NCI-H1417 (cell line): ENCODE data around the gene SDK1.

Experiments used
- DNase-seq, 3 experiments: peaks; one replicate each; lab custom pipeline; 2025; lab: John Stamatoyannopoulos, UW

Gene SDK1

DNA sequence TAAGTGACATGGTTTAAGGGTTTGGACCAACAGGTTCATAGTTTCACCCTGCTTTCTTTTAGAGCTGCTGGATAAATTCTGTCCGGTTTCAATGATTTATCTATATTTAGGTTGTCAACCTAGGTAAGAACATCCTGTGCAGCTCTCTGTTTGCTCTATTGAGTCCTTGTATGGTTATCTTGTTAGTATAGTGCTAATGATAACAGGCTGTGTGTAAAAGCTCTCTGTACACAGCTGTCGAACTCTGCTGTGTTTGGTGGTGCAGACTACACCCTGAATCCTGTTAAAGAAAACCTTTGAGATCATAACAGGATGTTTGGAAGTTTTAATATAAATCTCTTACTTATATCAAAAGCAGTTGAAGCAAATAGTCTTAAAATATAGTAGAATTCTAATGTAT, 219.2 kb downstream of the SDK1 start:
- DNase-seq, result peak in 2 of 3 experiments; percentile 37 to 77

DNA sequence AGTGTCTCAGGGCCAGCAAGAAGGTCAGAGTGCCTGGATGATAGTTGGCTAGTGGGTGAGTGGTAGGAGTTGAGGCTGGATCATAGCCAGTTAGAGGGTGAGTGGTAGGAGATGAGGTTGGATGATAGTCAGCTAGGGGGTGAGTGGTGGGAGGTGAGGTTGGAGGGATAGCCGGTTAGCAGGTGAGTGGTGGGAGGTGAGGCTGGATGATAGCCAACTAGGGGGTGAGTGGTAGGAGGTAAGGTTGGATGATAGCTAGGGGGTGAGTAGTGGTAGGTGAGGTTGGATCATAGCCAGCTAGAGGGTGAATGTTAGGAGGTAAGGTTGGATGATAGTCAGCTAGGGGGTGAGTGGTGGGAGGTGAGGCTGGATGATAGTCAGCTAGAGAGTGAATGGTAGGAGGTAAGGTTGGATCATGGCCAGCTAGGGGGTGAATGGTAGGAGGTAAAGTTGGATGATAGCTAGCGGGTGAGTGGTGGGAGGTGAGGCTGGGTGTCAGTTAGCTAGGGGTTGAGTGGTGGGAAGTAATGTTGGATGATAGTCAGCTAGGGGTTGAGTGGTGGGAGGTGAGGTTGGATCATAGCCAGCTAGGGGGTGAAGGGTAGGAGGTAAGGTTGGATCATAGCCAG, 226.6 kb downstream of the SDK1 start:
- DNase-seq, result no peak

DNA sequence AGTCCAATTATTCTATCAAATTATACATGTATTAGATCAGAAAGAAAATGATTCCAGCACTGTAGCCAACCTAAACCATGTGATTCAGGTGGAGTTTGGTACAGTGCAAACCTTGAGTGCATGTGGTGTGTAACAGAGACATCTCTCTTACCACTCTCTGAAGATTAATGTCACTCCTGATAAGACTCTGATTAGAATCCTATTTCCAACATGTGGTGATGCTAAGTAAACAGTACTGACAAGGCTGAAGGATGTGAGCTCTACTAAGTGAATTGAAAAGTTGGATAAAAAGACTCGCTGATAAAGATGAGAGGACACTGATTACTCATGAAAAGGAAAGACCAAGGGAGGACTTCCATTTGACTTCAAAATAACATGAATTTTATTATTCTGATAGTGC, 232.0 kb downstream of the SDK1 start:
- no peak for DNase-seq

DNA sequence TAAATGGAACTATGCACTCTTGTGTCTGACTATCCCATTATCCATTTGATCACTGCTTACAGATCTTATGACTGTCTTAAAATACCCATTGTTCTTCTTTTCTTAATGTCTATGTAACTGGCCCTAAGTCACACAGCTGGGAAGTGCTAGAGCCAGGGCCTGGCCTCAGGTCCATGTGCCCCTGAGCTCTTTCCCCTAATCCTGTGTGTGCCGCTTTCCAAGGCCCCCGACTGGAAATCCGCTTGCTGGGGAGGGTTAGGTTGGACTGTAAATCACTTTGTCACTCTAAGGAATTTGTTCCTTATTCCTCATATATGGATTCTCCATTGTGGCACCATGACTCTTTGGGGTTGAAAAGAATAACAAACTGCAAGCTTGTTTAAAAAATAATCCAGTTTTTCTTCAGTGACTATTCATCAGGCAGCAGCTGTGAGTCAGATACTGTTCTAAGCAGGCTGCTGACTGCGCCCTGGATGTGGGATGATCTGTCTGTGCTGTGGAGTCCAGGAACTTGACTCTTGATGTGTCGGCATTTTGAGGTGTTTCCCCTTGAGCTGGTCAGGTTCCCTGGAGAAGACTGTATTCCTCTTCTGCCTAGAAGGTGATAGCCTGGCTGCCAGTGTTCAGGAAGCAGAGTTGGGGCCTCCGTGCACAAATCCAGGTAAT, 236.3 kb downstream of the SDK1 start:
- DNase-seq, result no peak

DNA sequence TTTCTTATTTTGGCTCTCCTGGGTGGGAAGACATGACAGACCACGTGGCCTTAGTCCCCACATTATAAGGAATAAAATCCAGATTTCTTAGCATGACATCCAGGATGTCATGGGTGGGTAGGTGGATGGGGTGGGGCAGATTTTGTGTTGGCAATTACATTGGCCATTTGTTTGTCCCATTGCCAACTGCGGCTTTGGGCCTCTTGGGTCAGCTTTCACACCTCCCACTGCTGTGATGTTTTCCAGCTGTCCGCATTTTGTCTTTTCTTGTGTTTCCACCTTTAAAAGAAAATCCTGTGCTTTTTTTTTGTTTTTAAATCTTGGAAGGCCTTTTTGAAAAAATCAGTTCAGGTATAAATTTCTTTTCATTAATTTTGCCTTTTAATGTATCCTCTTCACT, 237.0 kb downstream of the SDK1 start:
- no peak for DNase-seq

DNA sequence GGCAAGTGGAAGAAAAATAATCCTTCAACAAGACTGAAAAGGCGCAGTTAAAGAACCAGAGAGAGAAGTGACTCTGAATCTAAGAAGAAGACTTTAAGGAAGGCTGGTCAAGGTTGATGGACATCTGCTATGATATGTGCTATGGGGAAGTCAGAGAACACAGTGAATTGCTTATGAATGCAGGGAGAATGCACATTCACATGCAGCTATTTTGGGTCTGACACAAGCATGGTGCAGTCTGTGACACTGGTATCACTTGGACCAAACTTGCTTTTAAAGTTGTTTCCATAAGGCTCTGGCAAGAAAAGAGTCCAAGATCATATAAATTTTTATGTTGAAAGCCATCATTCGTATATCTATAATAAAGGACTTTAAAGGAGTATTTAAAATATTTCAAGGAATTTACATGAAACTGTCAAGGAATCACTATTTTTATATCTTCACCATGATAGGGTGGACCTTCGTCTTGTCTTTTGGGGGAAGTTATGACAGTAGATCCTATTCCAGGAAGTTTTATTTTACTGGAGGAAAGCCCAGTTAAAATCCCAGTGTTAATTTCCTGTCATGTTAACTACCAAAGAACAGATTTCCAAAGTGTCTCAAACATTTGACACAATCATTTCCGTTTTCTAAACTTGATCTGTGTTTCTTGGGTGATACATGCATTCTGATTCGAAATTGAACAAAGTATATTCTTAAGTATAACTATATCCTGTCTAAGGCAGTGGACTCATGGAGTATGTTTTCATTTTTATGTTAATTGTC, 239.6 kb downstream of the SDK1 start:
- no peak for DNase-seq

DNA sequence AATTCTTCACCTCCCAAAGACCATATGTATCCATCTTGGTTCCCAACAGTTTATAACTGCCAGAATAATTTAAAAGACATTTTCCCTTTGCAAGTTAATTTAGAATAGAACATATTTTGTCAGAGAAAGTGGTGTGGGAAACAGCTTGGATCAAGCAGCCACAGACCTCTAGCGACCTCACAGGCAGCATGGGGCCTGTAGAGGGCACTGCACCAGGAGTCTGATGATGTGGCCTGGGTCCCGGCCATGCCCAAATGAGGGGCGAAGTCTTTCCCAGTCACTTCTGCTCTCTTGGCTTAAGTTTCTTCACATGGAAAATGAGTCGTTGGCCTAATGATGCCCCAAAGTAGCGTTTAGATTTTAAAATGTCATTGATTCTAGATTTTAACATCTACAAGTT, 243.2 kb downstream of the SDK1 start:
- no peak for DNase-seq

DNA sequence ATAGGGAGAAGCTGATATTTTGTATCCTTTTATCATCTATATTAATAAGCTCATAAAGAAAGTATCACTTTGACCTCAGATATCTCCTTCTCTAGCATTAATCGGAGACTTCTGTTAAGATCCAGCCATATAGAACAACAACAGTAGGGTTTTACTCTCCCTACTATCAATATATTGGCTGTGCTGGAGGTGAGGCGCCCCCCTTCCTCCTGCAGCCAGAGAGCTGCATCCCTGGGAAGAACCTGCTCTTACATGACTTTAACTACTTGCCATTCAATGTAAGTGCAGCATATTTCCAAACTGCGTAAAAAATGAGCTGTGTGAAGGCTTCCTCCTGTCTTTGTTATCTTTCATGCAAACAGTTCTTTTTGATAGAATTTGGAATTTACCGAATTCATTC, 247.8 kb downstream of the SDK1 start:
- DNase-seq, result no peak

DNA sequence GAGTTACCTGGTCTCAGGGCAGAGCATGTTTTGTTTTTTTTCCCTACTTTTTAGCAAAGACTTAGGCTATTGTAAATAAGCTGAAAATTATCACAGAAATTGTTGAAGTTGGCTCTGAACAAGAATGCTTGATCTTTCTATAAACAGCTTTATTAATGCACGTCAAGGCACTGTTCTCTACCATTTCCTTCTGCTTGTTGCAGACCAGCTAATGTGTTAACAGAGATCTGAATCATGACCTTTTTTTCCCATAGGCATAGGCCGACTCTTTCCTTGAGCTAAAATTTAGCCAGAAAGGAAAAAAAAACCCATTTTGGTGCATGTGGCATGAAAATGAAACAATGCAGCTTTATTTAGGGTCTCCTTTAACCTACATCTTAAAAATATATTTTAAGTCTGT, 248.5 kb downstream of the SDK1 start:
- no peak for DNase-seq

DNA sequence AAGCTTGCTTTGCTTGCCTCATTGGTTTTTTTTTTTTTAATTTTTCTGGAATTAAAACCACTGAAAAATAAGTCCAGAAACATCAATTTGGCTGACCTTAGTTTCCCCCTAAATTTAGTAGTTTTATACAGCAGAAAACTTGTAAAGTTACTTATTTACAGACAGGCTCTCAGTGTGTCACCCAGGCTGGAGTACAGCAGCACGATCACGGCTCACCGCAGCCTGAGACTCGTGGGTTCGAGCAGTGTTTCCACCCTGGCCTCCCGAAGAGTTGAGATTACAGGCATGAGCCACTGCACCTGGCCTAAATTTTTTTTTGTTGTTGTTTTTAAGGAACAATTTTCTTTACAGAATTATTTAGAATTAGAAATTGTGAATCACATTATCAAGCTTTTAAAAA, 250.5 kb downstream of the SDK1 start:
- no peak for DNase-seq

DNA sequence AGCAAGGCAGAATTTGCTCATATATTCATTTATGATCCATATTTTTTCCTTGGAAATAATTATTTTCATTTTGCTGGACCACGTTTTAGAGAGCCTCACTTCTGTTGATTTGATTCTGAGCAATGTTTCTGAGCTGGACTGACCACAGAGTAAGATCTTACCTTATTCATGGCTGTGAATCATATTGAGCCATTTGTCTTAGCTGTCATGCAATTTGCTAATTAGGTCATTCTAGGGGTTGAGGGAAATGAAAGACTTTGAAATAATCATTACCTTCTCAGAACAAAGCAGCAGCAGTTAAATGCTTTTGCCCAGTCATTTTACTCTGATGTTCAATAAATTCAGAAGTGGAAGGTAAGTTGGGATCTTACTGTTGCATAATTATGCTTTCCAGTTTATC, 251.4 kb downstream of the SDK1 start:
- DNase-seq, result peak in 1 of 3 experiments; percentile 69

DNA sequence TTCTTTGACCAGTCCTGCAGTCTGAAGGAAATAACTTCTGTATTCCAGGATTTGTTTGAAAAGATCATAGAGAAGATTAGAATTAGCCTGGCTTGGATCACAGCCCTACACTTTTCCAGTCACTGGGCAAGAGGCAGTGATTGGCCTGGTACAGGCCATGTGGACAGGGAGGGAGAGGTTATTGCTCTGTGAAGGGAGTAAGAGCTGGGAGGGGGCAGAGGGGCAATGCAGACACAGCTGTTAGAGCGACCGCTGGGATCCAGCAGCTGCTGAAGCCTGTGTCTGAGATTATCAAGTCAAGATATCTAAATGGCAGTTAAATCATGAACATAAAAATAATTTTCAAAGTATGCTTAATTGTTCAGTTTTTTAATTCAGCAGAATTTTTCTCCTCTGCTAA, 257.3 kb downstream of the SDK1 start:
- peak in 1 of 3 experiments; percentile 27 for DNase-seq

DNA sequence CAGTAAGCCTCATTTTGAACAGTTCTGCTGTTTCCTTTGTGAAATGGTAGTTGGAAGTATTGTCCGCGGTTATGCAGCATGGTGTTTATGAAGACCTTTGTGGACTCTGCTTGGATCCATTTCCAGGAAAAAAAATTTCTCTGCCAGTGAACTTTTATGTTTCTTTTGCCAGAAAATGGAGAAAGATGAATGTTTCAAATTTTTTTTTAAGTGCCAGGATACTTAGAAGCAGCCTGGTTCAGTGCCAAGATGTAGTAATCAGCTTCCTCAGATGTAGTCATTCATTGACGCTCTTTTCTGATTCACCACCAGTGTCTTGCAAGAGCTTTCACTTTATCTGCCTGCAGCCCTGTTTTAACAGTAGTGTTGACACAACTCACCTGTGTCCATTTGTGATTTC, 258.2 kb downstream of the SDK1 start:
- DNase-seq, result peak; percentile 5 to 60 (median 7)

DNA sequence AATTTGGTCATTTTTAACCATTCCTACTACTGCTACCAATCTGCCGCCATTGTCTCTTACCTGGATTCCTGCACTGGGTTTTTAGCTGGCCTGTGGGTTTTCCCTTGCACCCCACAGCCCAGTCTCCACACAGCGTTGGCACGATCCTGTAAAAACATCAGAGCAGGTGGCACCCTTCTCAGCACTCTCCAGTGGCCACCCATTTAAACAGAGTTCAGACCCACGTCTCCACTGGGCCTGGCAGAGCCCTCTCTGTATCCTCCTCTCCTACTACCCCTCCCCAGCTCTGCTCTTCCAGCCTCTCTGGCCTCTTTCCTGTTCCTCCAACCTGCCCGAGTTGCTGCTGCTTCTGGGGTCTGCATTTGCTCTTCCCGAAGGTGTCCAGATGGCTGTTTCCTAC, 259.4 kb downstream of the SDK1 start:
- DNase-seq, result no peak

DNA sequence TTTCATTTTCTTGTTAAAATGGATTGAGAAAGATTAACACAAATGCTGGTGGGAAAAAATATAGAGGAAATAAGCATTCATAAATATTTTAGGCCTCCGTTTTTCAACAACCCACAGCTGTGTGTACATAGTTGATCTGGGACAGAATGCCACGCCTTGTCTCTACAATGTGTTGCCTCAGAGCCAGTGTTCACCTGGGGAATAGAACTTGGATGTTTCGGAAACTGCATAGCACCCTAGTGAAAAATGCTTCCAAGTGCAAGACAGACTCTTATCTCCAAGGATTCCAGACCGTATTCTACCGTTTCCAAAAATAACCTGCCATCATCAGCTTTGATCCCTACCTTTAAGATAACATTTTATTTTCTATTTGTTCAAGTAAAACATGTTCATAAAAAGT, 260.9 kb downstream of the SDK1 start:
- no peak for DNase-seq

DNA sequence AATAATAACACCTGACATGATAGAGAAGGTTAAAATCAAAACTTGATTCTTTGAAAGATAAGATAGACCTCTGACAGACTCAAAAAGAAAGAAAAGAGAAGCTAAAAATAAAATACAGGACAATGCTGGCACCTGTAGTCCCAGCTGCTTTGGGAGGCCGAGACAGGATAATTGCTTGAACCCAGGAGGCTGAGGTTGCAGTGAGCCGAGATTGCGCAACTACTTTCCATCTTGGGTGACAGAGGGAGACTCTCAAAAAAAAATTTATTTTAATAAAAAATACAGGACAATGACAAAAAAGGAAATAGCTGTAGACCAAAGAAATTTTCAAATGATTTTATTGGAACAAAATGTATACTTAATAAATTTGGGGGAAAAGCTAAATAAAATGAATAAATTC, 263.2 kb downstream of the SDK1 start:
- DNase-seq, result no peak

DNA sequence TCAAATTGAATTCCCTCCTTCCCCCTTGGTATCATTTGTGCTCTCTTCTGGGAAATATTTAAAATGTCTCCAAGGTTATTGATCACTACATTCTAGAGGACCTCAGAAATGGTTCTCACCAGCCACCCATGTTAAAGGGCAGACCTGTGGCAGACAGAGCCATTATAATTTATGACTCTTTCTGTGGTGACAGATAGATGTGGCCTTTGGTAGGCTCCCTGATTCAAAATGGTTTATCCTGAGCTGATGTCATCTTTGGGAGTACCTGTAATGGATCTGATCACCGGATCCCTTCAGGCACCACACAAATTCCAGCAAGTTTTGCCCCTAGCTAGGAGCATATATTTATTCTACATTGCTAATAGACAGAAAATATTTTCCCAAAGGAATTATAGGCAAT, 267.5 kb downstream of the SDK1 start:
- DNase-seq, result peak in 1 of 3 experiments; percentile 16

DNA sequence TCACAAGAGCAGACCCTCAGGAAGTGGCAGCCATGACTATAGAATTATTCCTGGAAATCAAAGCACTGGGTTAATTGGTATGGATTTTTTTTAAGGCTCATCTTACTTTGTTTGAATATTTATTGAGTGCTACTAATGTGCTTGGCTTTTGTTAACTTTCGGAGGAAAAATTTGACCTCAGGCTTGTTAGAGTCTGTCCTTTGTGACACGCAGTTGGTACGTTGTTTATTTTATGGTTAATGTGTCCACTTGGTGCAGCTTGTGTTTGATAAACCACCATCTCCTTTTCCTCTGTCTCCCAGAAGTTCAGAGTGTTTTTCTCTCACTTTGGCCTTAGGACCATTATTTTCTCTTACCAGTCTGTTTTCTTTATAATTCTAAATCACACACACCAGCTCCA, 268.6 kb downstream of the SDK1 start:
- DNase-seq, result peak in 1 of 3 experiments; percentile 16

DNA sequence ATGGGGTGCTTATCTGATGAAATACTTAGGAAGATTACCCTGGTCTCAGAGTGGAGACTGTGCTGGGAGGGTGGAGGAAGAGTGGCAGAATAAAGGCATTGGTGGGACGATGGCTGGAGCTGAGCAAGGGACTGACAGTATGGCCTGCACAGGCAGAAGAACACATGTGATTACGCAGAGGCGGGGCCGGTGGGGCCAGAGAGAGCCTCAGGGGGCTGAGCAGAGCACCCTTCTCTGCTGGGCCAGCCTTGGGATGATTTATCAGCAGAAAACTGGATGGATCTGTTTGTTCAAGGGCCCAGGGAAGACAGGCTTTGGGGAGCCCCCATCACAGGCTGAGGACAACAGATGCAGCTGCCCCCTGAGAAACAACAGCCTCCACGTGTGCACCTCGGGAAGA, 272.1 kb downstream of the SDK1 start:
- DNase-seq, result peak in 1 of 3 experiments; percentile 31

DNA sequence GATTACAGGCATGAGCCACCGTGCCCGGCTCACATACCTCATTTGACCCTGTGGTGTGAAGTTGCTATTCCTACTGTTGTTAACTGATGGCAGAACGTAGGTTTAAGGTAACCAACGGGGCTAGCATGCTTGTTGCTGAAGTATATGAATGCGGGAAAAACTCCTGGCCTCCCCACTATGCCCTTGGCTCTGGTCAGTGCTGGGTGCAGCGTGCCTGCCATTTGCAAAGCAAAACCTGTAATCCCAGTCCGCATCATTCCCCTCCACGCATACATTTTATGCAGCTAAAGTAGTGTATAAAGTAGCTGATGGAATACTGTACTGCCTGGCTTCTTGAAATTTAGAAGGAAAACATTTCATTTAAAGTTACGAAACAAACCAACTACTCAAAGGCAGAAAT, 273.3 kb downstream of the SDK1 start:
- DNase-seq, result no peak

DNA sequence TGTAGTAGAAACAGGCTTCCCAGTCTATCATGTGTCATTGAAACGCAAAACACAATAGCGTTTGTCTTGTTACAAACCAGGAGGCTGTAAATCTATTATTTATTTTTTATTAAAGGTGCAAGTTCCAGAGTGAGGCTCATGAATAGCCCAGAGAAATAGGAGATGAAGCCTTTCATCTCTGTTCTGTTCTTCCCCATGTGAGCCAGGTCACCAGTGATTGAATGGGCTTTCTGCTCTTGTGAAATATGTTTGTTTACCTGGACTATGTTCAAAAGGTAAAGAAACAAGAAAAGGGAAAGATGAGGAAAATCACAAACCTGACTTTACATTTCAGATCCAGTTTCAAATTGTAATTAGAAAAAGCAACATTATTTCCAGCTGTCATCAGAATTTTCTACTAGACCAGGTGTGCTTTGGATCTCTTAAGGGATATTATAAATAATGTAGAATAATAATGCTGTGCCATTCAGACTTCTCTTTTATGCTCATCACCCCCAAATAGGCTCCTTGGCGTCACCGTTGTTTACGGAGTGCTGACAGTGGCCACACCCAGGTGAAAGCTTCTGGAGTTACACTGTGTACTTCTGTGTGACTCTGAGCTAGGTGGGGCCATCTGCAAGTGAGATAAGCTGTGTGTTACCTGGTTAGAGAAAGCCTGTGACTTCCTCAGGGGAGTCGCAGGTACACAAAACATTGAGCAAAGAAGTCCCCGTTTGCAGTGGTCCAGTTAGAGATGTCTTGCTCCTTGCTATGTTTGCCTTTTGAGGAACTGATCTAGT, 274.9 kb downstream of the SDK1 start:
- peak in 2 of 3 experiments; percentile 10 to 36 for DNase-seq

DNA sequence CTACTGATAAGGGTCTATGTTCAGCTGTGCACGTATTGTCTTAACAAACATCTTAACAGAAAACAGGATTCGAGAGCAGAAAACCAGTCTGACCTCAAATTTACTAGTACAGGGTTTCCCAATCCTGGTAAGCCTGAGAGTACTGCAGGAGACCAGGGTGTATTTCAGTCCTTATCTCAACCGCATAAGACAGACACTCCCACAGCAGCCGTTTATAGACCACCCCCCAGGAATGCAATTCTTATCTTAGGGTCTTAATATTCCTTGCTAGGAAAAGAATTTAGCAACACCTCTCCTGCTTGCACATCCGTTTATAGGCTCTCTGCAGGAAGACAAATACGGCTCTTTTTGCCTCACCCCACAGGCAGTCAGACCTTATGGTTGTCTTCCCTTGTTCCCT, 277.3 kb downstream of the SDK1 start:
- DNase-seq, result no peak
